IPS DF 6.9 (cell line): Measurements from ENCODE around the gene ABTB1.

Experiments
- DNase-seq: peaks from one replicate; pipeline ENCODE4 v3.0.0-alpha.2; 2013; ENCODE audit warnings: low read depth, low spot score
- H3K27ac ChIP-seq: one replicate; pipeline ENCODE4 v1.5.1; 2013; ENCODE audit warnings: low read length, control low read depth
- H3K27me3 ChIP-seq: 2 replicates; pipeline ENCODE4 v1.6.1; 2013; ENCODE audit warnings: mild to moderate bottlenecking, low read length; ENCODE audit not compliant: control insufficient read depth, insufficient read depth
- H3K36me3 ChIP-seq: 2 replicates; pipeline ENCODE4 v1.6.1; 2013; ENCODE audit warnings: low read length; ENCODE audit not compliant: control insufficient read depth, insufficient read depth
- H3K4me1 ChIP-seq: 2 replicates; pipeline ENCODE4 v1.6.1; 2013; ENCODE audit warnings: low read length; ENCODE audit not compliant: control insufficient read depth, insufficient read depth
- H3K4me3 ChIP-seq: 2 replicates; pipeline ENCODE4 v1.5.1; 2013; ENCODE audit warnings: mild to moderate bottlenecking, low read length
- H3K9me3 ChIP-seq: 2 replicates; pipeline ENCODE4 v1.6.1; 2013; ENCODE audit warnings: low read length, inconsistent platforms; ENCODE audit not compliant: control insufficient read depth, insufficient read depth
- WGBS: extraction: QIAGEN DNeasy Blood & Tissue Kit; methylation state at CpG from one replicate; pipeline ENCODE4 v1.1.7; 2013; ENCODE audit warnings: mixed read lengths, missing lambda C conversion rate; ENCODE audit not compliant: insufficient read length, insufficient coverage; 5-methylcytosine and 5-hydroxymethylcytosine counted together

The ABTB1 gene

GRCh38 chr3:127706312-127706711 is 33.6 kb downstream of the ABTB1 start:
- H3K27me3 ChIP-seq: no peaks in the 10 kb centered on the region
- no peaks in the 10 kb centered on the region for H3K36me3 ChIP-seq
- no peak overlapping the region for H3K27ac ChIP-seq
- no peaks in the 10 kb centered on the region for H3K9me3 ChIP-seq
- no peak overlapping the region for H3K4me3 ChIP-seq
- no peak for DNase-seq
- peaks cover 3% of the 10 kb centered on the region; the same call in 1 of the 2 replicates for H3K4me1 ChIP-seq
- WGBS: no CpG with 5 or more reads among the region's 7 CpGs

GRCh38 chr3:127706785-127707351 is 34.1 kb downstream of the ABTB1 start:
- no peaks in the 10 kb centered on the region for H3K36me3 ChIP-seq
- no peak overlapping the region for H3K4me3 ChIP-seq
- H3K9me3 ChIP-seq: no peaks in the 10 kb centered on the region
- WGBS: no CpG with 5 or more reads among the region's 16 CpGs
- no peak overlapping the region for H3K27ac ChIP-seq
- peaks cover 3% of the 10 kb centered on the region; the same call in 1 of the 2 replicates for H3K4me1 ChIP-seq
- no peaks in the 10 kb centered on the region for H3K27me3 ChIP-seq
- no peak for DNase-seq

- Histone ChIP-seq H3K27ac (no peak overlapping the region), H3K36me3 (no peaks in the 10 kb centered on the region), H3K27me3 (no peaks in the 10 kb centered on the region), H3K4me3 (no peak overlapping the region), H3K4me1 (peaks cover 3% of the 10 kb centered on the region; the same call in 1 of the 2 replicates), H3K9me3 (no peaks in the 10 kb centered on the region)
- DNase-seq: no peak
- no CpG with 5 or more reads among the region's 13 CpGs for WGBS
Measured at GRCh38 chr3:127707851-127708411, 35.2 kb downstream of the ABTB1 start.

- no peak overlapping the region for H3K4me3 ChIP-seq
- no peaks in the 10 kb centered on the region for H3K36me3 ChIP-seq
- no peak overlapping the region for H3K27ac ChIP-seq
Measured at GRCh38 chr3:127708837-127709236, 36.1 kb downstream of the ABTB1 start.

GRCh38 chr3:127709320-127710060 is 36.7 kb downstream of the ABTB1 start:
- no peaks in the 10 kb centered on the region for H3K4me1 ChIP-seq
- WGBS: no CpG with 5 or more reads among the region's 3 CpGs
- no peak for DNase-seq
- H3K9me3 ChIP-seq: no peaks in the 10 kb centered on the region
- no peaks in the 10 kb centered on the region for H3K36me3 ChIP-seq
- no peak overlapping the region for H3K27ac ChIP-seq
- H3K4me3 ChIP-seq: no peak overlapping the region
- H3K27me3 ChIP-seq: no peaks in the 10 kb centered on the region

More at GRCh38 chr3:127708837-127709236, 36.1 kb downstream of the ABTB1 start:
- H3K4me1 ChIP-seq: no peaks in the 10 kb centered on the region
- no peaks in the 10 kb centered on the region for H3K9me3 ChIP-seq
- no CpG with 5 or more reads among the region's 2 CpGs for WGBS
- DNase-seq: no peak
- H3K27me3 ChIP-seq: no peaks in the 10 kb centered on the region

- DNase-seq: no peak
- no CpG with 5 or more reads among the region's 18 CpGs for WGBS
- no peaks in the 10 kb centered on the region for H3K36me3 ChIP-seq
Measured at GRCh38 chr3:127710155-127710941, 37.6 kb downstream of the ABTB1 start.

GRCh38 chr3:127711021-127711695 is 38.4 kb downstream of the ABTB1 start:
- no peak overlapping the region for H3K27ac ChIP-seq
- no peak overlapping the region for H3K4me3 ChIP-seq
- no peaks in the 10 kb centered on the region for H3K27me3 ChIP-seq
- no CpG with 5 or more reads among the region's 14 CpGs for WGBS
- no peaks in the 10 kb centered on the region for H3K36me3 ChIP-seq
- no peaks in the 10 kb centered on the region for H3K4me1 ChIP-seq
- H3K9me3 ChIP-seq: no peaks in the 10 kb centered on the region
- no peak for DNase-seq

More at GRCh38 chr3:127710155-127710941, 37.6 kb downstream of the ABTB1 start:
- Histone ChIP-seq H3K27ac (no peak overlapping the region), H3K9me3 (no peaks in the 10 kb centered on the region), H3K4me3 (no peak overlapping the region), H3K27me3 (no peaks in the 10 kb centered on the region), H3K4me1 (no peaks in the 10 kb centered on the region)

- WGBS: no CpG with 5 or more reads among the region's 14 CpGs
- no peaks in the 10 kb centered on the region for H3K9me3 ChIP-seq
- H3K27ac ChIP-seq: no peak overlapping the region
- DNase-seq: no peak
- H3K4me3 ChIP-seq: no peak overlapping the region
- H3K27me3 ChIP-seq: no peaks in the 10 kb centered on the region
- H3K4me1 ChIP-seq: no peaks in the 10 kb centered on the region
- no peaks in the 10 kb centered on the region for H3K36me3 ChIP-seq
Measured at GRCh38 chr3:127711896-127712295, 39.1 kb downstream of the ABTB1 start.

GRCh38 chr3:127712461-127712860 is 39.7 kb downstream of the ABTB1 start:
- Histone ChIP-seq H3K4me1 (no peaks in the 10 kb centered on the region), H3K27ac (no peak overlapping the region), H3K9me3 (no peaks in the 10 kb centered on the region), H3K4me3 (no peak overlapping the region), H3K27me3 (no peaks in the 10 kb centered on the region), H3K36me3 (no peaks in the 10 kb centered on the region)
- WGBS: no CpG with 5 or more reads among the region's 9 CpGs
- no peak for DNase-seq
